Neuronal stem cell (in vitro differentiated cells): ENCODE measurements around the gene CLMN.

Experiments used
- DNase-seq: peaks from one replicate; pipeline ENCODE4 v3.0.0-alpha.2; 2013; ENCODE audit warnings: low spot score
- H2AFZ ChIP-seq: one replicate; pipeline ENCODE4 v1.6.1; 2013; ENCODE audit warnings: mild to moderate bottlenecking, low read length, inconsistent platforms
- H2AK5ac ChIP-seq: 2 replicates; pipeline ENCODE4 v1.6.1; 2013; ENCODE audit warnings: low read depth, mild to moderate bottlenecking, inconsistent platforms, low read length, moderate library complexity, mixed read lengths
- H2BK120ac ChIP-seq: 2 replicates; pipeline ENCODE4 v1.6.1; 2013; ENCODE audit warnings: low read depth, mild to moderate bottlenecking, inconsistent platforms, low read length, moderate library complexity, mixed read lengths
- H2BK12ac ChIP-seq: one replicate; pipeline ENCODE4 v1.6.1; 2013; ENCODE audit warnings: low read length, inconsistent platforms
- H2BK15ac ChIP-seq: 2 replicates; pipeline ENCODE4 v1.6.1; 2013; ENCODE audit warnings: mild to moderate bottlenecking, low read length, inconsistent platforms, mixed read lengths
- H2BK5ac ChIP-seq: one replicate; pipeline ENCODE4 v1.6.1; 2013; ENCODE audit warnings: inconsistent platforms, mild to moderate bottlenecking, low read length, moderate library complexity
- H3K14ac ChIP-seq: one replicate; pipeline ENCODE4 v1.6.1; 2013; ENCODE audit warnings: low read length, inconsistent platforms
- H3K18ac ChIP-seq: 2 replicates; pipeline ENCODE4 v1.6.1; 2013; ENCODE audit warnings: low read length, inconsistent platforms
- H3K23ac ChIP-seq: 2 replicates; pipeline ENCODE4 v1.6.1; 2013; ENCODE audit warnings: low read depth, mild to moderate bottlenecking, mixed read lengths, low read length, inconsistent platforms; ENCODE audit not compliant: poor library complexity
- H3K27ac ChIP-seq: replicated peaks from 3 replicates; pipeline ENCODE4 v1.5.1; 2013; ENCODE audit warnings: low read length, inconsistent platforms
- H3K27me3 ChIP-seq, 3 experiments: 2 replicates each; pipeline ENCODE4 v1.6.1; 2013; ENCODE audit warnings: low read length in 3 of 3, mild to moderate bottlenecking in 2 of 3, inconsistent platforms in 1 of 3, low read depth in 1 of 3, mixed read lengths in 1 of 3, moderate library complexity in 1 of 3; ENCODE audit not compliant: control insufficient read depth in 3 of 3, insufficient read depth in 3 of 3
- H3K36me3 ChIP-seq, 2 donors: replicated peaks in 1 of 2; 2 replicates each; pipeline ENCODE4 v1.6.1; 2013; ENCODE audit warnings: low read length in 2 of 2; ENCODE audit not compliant: control insufficient read depth in 2 of 2, insufficient read depth in 2 of 2
- H3K4ac ChIP-seq: 2 replicates; pipeline ENCODE4 v1.6.1; 2013; ENCODE audit warnings: inconsistent platforms, mild to moderate bottlenecking, low read length, moderate library complexity
- H3K4me1 ChIP-seq, 2 donors: 1 replicate in 1 of 2; 2 replicates in 1 of 2; pipeline ENCODE4 v1.6.1; 2013; ENCODE audit warnings: low read length in 2 of 2, low read depth in 1 of 2; ENCODE audit not compliant: control insufficient read depth in 2 of 2, insufficient read depth in 1 of 2
- H3K4me2 ChIP-seq: one replicate; pipeline ENCODE4 v1.6.1; 2013; ENCODE audit warnings: mild to moderate bottlenecking, low read length, inconsistent platforms; ENCODE audit not compliant: insufficient read depth, poor library complexity, severe bottlenecking
- H3K4me3 ChIP-seq, 2 donors: 2 replicates each; pipeline ENCODE4 v1.5.1; 2013; ENCODE audit warnings: low read length in 2 of 2, mild to moderate bottlenecking in 2 of 2, inconsistent platforms in 1 of 2, moderate library complexity in 1 of 2
- H3K79me1 ChIP-seq: one replicate; pipeline ENCODE4 v1.6.1; 2013; ENCODE audit warnings: low read depth, mild to moderate bottlenecking, inconsistent platforms, low read length, moderate library complexity
- H3K9ac ChIP-seq: one replicate; pipeline ENCODE4 v1.6.1; 2013; ENCODE audit warnings: mild to moderate bottlenecking, low read depth, low read length, inconsistent platforms; ENCODE audit not compliant: poor library complexity
- H3K9me3 ChIP-seq, 2 donors: replicated peaks in 1 of 2; 2 replicates each; pipeline versions ENCODE3 to v1.6.1; 2013; ENCODE audit warnings: low read length in 2 of 2, mild to moderate bottlenecking in 2 of 2, inconsistent platforms in 1 of 2, low read depth in 1 of 2, mixed read lengths in 1 of 2, moderate library complexity in 1 of 2; ENCODE audit not compliant: control insufficient read depth in 2 of 2, insufficient read depth in 1 of 2
- H4K8ac ChIP-seq: one replicate; pipeline ENCODE4 v1.6.1; 2013; ENCODE audit warnings: low read depth, mild to moderate bottlenecking, inconsistent platforms, low read length, moderate library complexity
- H4K91ac ChIP-seq: one replicate; pipeline ENCODE4 v1.6.1; 2013; ENCODE audit warnings: low read length, low read depth, mild to moderate bottlenecking, inconsistent platforms; ENCODE audit not compliant: poor library complexity
- WGBS, 2 donors: extraction: QIAGEN DNeasy Blood & Tissue Kit; methylation state at CpG; one replicate each; pipeline ENCODE4 v1.1.7; 2013; ENCODE audit warnings: missing lambda C conversion rate in 2 of 2, mixed read lengths in 1 of 2; ENCODE audit not compliant: insufficient read length in 2 of 2, insufficient replicate concordance in 1 of 2; ENCODE audit errors: extremely low coverage in 2 of 2; 5-methylcytosine and 5-hydroxymethylcytosine counted together

The CLMN gene

DNA sequence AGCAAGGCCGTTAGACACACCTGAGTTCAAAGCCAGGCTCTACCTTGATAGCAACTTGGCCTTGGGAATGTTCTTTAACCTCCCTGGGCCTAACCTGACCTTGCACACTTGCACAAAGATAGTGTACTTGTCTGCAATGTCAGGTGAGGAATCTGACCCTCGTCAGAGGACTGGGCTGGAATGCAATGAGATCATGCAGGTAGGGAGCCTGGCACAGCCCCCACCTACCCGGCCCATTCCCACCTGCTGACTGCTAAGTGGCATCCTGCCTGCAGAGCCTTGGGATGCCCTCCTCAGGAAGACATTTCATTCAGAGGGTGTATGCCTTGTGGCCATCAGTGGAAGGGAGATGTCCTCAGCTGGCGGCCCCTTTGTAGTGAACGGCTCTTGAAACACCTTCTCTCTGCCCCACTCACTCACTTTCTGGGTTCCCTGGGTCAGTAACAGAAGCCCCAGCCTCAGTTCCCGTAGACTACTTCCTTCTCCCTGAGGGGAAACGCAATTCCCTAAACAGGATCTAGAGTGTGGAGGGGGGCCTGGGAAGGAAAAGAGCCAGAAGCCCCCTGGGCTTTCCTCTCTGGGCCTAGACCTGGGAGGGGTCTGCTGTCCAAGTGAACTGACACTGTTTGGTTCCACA is 94.3 kb downstream of the CLMN start:
- H2AK5ac ChIP-seq, result no peak overlapping the region
- H3K4me3 ChIP-seq, result no peak overlapping the region
- no peak overlapping the region for H2AFZ ChIP-seq
- no peak overlapping the region for H4K8ac ChIP-seq
- H2BK5ac ChIP-seq, result no peak overlapping the region
- H3K27me3 ChIP-seq, result no peaks in the 10 kb centered on the region
- H3K4ac ChIP-seq, result no peak overlapping the region
- H3K9ac ChIP-seq, result no peak overlapping the region
- H2BK120ac ChIP-seq, result no peak overlapping the region
- no peak overlapping the region for H4K91ac ChIP-seq
- no peak overlapping the region for H3K18ac ChIP-seq
- peaks cover 9 to 12% of the 10 kb centered on the region in 2 donors for H3K4me1 ChIP-seq
- no peak overlapping the region for H3K27ac ChIP-seq
- DNase-seq, result no peak
- no peak overlapping the region for H2BK15ac ChIP-seq
- H2BK12ac ChIP-seq, result no peak overlapping the region
- WGBS, 2 donors, result no CpG with 5 or more reads among the region's 7 CpGs
- no peak overlapping the region for H3K4me2 ChIP-seq
- H3K9me3 ChIP-seq, result no peaks in the 10 kb centered on the region
- no peaks in the 10 kb centered on the region for H3K36me3 ChIP-seq
- H3K79me1 ChIP-seq, result no peaks in the 10 kb centered on the region
- H3K23ac ChIP-seq, result no peak overlapping the region
- no peak overlapping the region for H3K14ac ChIP-seq

DNA sequence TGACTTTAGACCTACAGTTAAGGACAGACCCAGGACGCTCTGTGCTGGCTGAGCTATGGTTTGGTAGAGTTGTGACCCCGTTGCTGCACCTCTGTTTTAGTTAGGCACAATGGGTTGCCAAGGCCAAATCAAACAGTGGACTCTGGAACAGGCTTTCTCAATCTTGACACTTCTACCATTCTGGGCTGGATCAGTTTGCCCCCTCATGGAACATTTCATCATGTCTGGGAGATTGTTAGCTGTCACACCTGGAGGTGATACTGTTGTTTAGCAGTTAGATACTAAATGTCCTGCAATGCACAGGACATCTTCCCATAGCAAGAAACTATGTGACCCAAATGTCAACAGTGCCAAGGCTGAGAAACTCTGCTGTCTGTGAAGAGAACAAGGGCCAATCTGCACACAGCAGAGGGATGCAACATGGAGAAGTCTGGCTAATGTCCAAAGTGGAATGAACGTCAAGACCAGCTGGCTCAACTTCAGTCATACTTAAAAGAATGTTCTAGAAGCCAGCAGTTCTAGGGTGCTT is 96.8 kb downstream of the CLMN start:
- Histone ChIP-seq H3K18ac (no peak overlapping the region), H3K4me2 (no peak overlapping the region), H3K27ac (no peak overlapping the region), H3K4ac (no peak overlapping the region), H2AFZ (no peak overlapping the region), H3K4me3 (no peak overlapping the region), H3K27me3 (no peaks in the 10 kb centered on the region), H2AK5ac (no peak overlapping the region), H3K9me3 (no peaks in the 10 kb centered on the region), H3K4me1 (peaks cover 10 to 11% of the 10 kb centered on the region in 2 donors), H3K79me1 (no peaks in the 10 kb centered on the region), H2BK12ac (no peak overlapping the region), H2BK15ac (no peak overlapping the region), H3K36me3 (no peaks in the 10 kb centered on the region), H4K8ac (no peak overlapping the region), H2BK5ac (no peak overlapping the region), H3K14ac (no peak overlapping the region), H2BK120ac (no peak overlapping the region), H3K23ac (no peak overlapping the region), H4K91ac (no peak overlapping the region), H3K9ac (no peak overlapping the region)
- no CpG with 5 or more reads among the region's 3 CpGs for WGBS, 2 donors
- DNase-seq, result no peak

DNA sequence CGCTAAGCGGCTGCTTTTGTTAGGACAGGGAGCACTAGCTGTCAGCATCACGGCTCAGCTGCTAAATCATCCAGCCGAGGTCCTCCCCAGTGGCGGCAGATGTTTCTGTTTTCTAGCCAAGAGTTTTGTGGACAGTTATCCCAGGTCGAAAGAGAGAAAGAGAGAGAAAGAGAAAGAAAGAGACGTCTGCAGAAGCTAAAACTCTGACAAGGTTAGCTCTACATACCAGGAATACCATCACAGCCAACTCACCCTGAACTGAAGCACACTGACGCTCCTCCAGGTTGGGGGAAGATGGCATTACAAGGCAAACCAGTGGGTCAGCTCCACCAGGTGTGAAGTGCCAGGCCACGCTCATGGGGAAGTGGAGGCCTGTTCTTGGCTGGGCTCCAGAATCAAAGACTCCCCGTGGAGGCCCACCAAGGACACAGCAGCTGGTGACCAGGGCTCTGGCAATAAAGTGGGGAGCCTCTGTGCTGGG is 97.5 kb downstream of the CLMN start:
- Histone ChIP-seq H2AK5ac (no peak overlapping the region), H2BK120ac (no peak overlapping the region), H4K91ac (no peak overlapping the region), H2BK12ac (no peak overlapping the region), H3K9ac (no peak overlapping the region), H3K23ac (no peak overlapping the region), H3K36me3 (no peaks in the 10 kb centered on the region), H3K4me2 (no peak overlapping the region), H3K79me1 (no peaks in the 10 kb centered on the region), H3K14ac (no peak overlapping the region), H2BK5ac (no peak overlapping the region), H4K8ac (no peak overlapping the region), H2BK15ac (no peak overlapping the region), H3K27ac (no peak overlapping the region), H3K9me3 (no peaks in the 10 kb centered on the region), H3K4ac (no peak overlapping the region), H3K27me3 (no peaks in the 10 kb centered on the region), H3K18ac (no peak overlapping the region), H3K4me1 (peaks cover 10 to 14% of the 10 kb centered on the region in 2 donors), H2AFZ (no peak overlapping the region), H3K4me3 (no peak overlapping the region)
- no peak for DNase-seq
- WGBS, 2 donors, result no CpG with 5 or more reads among the region's 10 CpGs

DNA sequence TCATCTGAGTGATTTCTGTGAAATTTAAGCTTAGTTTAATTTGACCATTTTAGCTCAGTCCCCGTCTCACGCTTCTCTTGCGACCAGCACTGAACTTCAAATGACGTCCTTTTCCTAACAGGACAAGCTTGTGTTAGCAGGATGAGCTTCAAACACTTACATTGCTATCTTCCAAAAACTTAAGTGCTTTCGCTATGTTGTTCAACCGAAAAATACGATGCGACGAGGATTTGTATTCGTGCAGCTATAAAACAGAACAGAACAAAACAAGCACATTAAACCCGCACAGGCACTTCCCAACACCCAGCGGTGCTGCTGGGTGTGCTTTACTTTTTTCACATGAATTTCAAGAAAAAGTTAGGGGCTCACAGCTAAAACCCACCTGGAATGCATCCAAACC is 98.2 kb downstream of the CLMN start:
- H3K18ac ChIP-seq, result no peak overlapping the region
- H3K9ac ChIP-seq, result no peak overlapping the region
- H2BK12ac ChIP-seq, result no peak overlapping the region
- no CpG with 5 or more reads among the region's 12 CpGs for WGBS, 2 donors
- no peak overlapping the region for H2BK5ac ChIP-seq
- H2AFZ ChIP-seq, result no peak overlapping the region
- no peak for DNase-seq
- H3K4me1 ChIP-seq, result peaks cover 10 to 14% of the 10 kb centered on the region in 2 donors
- no peaks in the 10 kb centered on the region for H3K79me1 ChIP-seq
- H3K4ac ChIP-seq, result no peak overlapping the region
- no peak overlapping the region for H2BK120ac ChIP-seq
- no peak overlapping the region for H3K14ac ChIP-seq
- no peaks in the 10 kb centered on the region for H3K27me3 ChIP-seq
- H4K8ac ChIP-seq, result no peak overlapping the region
- H4K91ac ChIP-seq, result no peak overlapping the region
- H2AK5ac ChIP-seq, result no peak overlapping the region
- H3K23ac ChIP-seq, result no peak overlapping the region
- H3K4me2 ChIP-seq, result no peak overlapping the region
- no peak overlapping the region for H2BK15ac ChIP-seq
- no peak overlapping the region for H3K4me3 ChIP-seq
- H3K27ac ChIP-seq, result no peak overlapping the region
- H3K36me3 ChIP-seq, result no peaks in the 10 kb centered on the region
- no peaks in the 10 kb centered on the region for H3K9me3 ChIP-seq
